Neural progenitor cell (in vitro differentiated cells): ENCODE data around the gene UBE2U. TPM values are rescaled to one million over a fixed set of nuclear protein-coding genes. Genes with fewer than 3 reads are reported as not detected.

Experiments
- DNase-seq: peaks from one replicate; pipeline ENCODE4 v3.0.0-alpha.2; 2016; ENCODE audit warnings: low spot score
- H2AFZ ChIP-seq: fragments of 200-600 bp; sonication (generic); replicated peaks from 2 replicates; pipeline ENCODE4 v1.6.1; 2016; ENCODE audit warnings: antibody characterized with exemption
- H3F3A ChIP-seq: fragments of 200-600 bp; sonication (generic); 2 replicates; pipeline ENCODE4 v1.6.1; 2016; ENCODE audit warnings: antibody characterized with exemption, low read depth
- H3K27ac ChIP-seq: fragments of 200-600 bp; sonication (generic); 2 replicates; pipeline ENCODE4 v1.5.1; 2016; ENCODE audit warnings: mild to moderate bottlenecking
- H3K27me3 ChIP-seq: fragments of 200-600 bp; sonication (generic); 2 replicates; pipeline ENCODE4 v1.6.1; 2016; ENCODE audit warnings: mild to moderate bottlenecking, moderate library complexity
- H3K36me3 ChIP-seq: fragments of 200-600 bp; sonication (generic); 2 replicates; pipeline ENCODE4 v1.5.1; 2016
- H3K4me1 ChIP-seq: fragments of 200-600 bp; sonication (generic); 2 replicates; pipeline ENCODE4 v1.6.1; 2016; ENCODE audit warnings: mixed run types
- H3K4me2 ChIP-seq: fragments of 200-600 bp; sonication (generic); 2 replicates; pipeline ENCODE4 v1.6.1; 2016
- H3K4me3 ChIP-seq: fragments of 200-600 bp; sonication (generic); 2 replicates; pipeline ENCODE4 v1.5.1; 2016
- H3K79me2 ChIP-seq: fragments of 200-600 bp; sonication (generic); 2 replicates; pipeline ENCODE4 v1.6.1; 2016; ENCODE audit warnings: low read depth
- H3K9ac ChIP-seq: fragments of 200-600 bp; sonication (generic); 2 replicates; pipeline ENCODE4 v1.6.1; 2016
- H3K9me3 ChIP-seq: fragments of 200-600 bp; sonication (generic); 2 replicates; pipeline ENCODE4 v1.5.1; 2016; ENCODE audit warnings: low read depth
- H4K20me1 ChIP-seq: fragments of 200-600 bp; sonication (generic); 2 replicates; pipeline ENCODE4 v1.6.1; 2016; ENCODE audit warnings: low read depth
- H3K27ac Mint-ChIP-seq: 3 replicates; pipeline ENCODE4 v1.8.0; 2021; ENCODE audit warnings: mixed read lengths
- H3K27me3 Mint-ChIP-seq: 2 replicates; pipeline ENCODE4 v1.8.0; 2022; ENCODE audit warnings: low read depth, mild to moderate bottlenecking, inconsistent platforms, moderate library complexity, mixed read lengths; ENCODE audit not compliant: insufficient read depth
- H3K36me3 Mint-ChIP-seq: 3 replicates; pipeline ENCODE4 v1.8.0; 2021; ENCODE audit warnings: mixed read lengths
- H3K4me1 Mint-ChIP-seq: 3 replicates; pipeline ENCODE4 v1.8.0; 2021; ENCODE audit warnings: mixed read lengths
- H3K4me3 Mint-ChIP-seq: 3 replicates; pipeline ENCODE4 v1.8.0; 2021; ENCODE audit warnings: mild to moderate bottlenecking, moderate library complexity, mixed read lengths
- H3K9me3 Mint-ChIP-seq: 3 replicates; pipeline ENCODE4 v1.8.0; 2020; ENCODE audit warnings: mixed read lengths
- CTCF ChIP-seq: fragments of 200-600 bp; sonication (generic); IDR thresholded peaks from 2 replicates; pipeline ENCODE4 v1.5.1; 2017; ENCODE audit warnings: antibody characterized with exemption, mild to moderate bottlenecking
- EZH2 ChIP-seq: fragments of 200-600 bp; sonication (generic); IDR thresholded peaks from 2 replicates; pipeline ENCODE4 v1.6.1; 2017; ENCODE audit warnings: antibody characterized with exemption, mild to moderate bottlenecking, moderate library complexity
- EZH2phosphoT487 ChIP-seq: fragments of 200-600 bp; sonication (generic); IDR thresholded peaks from 2 replicates; pipeline ENCODE4 v1.6.1; 2017; ENCODE audit warnings: antibody characterized with exemption
- total RNA-seq: library from RNA; depleted of rRNA; stranded (reverse); fragments of >200 nt; gene quantifications from 2 replicates; pipeline ENCODE4 v1.2.3, GENCODE V29; 2015; ENCODE audit warnings: low replicate concordance

Gene UBE2U
- total RNA-seq, 1 donor from 2014 or later: not detected

- Mint-ChIP-seq H3K4me1 (peaks cover 3% of the 10 kb centered on the region), H3K27me3 (no peaks in the 10 kb centered on the region), H3K27ac (no peak overlapping the region)
Measured at GRCh38 chr1:64291931-64292330, 88.5 kb downstream of the UBE2U start.

GRCh38 chr1:64292399-64292798 is 89.0 kb downstream of the UBE2U start:
- H3K27ac ChIP-seq: no peak overlapping the region
- H3K27me3 ChIP-seq: no peaks in the 10 kb centered on the region
- H3F3A ChIP-seq: no peaks in the 10 kb centered on the region
- H3K9me3 ChIP-seq: no peaks in the 10 kb centered on the region
- no peak overlapping the region for H3K4me3 ChIP-seq
- TF ChIP-seq EZH2phosphoT487 (no peak), EZH2 (no peak), CTCF (no peak)
- H3K9me3 Mint-ChIP-seq: peaks cover 5% of the 10 kb centered on the region
- no peak overlapping the region for H3K9ac ChIP-seq
- peaks cover 3% of the 10 kb centered on the region for H3K4me1 Mint-ChIP-seq
- no peaks in the 10 kb centered on the region for H3K4me1 ChIP-seq
- H3K36me3 ChIP-seq: no peaks in the 10 kb centered on the region
- DNase-seq: no peak
- no peak overlapping the region for H3K27ac Mint-ChIP-seq
- H3K27me3 Mint-ChIP-seq: no peaks in the 10 kb centered on the region
- no peaks in the 10 kb centered on the region for H3K36me3 Mint-ChIP-seq
- no peak overlapping the region for H3K4me2 ChIP-seq
- H2AFZ ChIP-seq: no peak overlapping the region
- no peaks in the 10 kb centered on the region for H4K20me1 ChIP-seq
- no peaks in the 10 kb centered on the region for H3K79me2 ChIP-seq
- H3K4me3 Mint-ChIP-seq: no peak overlapping the region

More at GRCh38 chr1:64291931-64292330, 88.5 kb downstream of the UBE2U start:
- no peaks in the 10 kb centered on the region for H3K36me3 ChIP-seq
- H3K9me3 ChIP-seq: no peaks in the 10 kb centered on the region
- H4K20me1 ChIP-seq: no peaks in the 10 kb centered on the region
- no peak for DNase-seq
- no peak overlapping the region for H3K4me3 ChIP-seq
- Mint-ChIP-seq H3K4me3 (no peak overlapping the region), H3K9me3 (peaks cover 2% of the 10 kb centered on the region), H3K36me3 (no peaks in the 10 kb centered on the region)
- no peaks in the 10 kb centered on the region for H3K27me3 ChIP-seq
- no peaks in the 10 kb centered on the region for H3F3A ChIP-seq
- H3K79me2 ChIP-seq: no peaks in the 10 kb centered on the region
- H2AFZ ChIP-seq: no peak overlapping the region
- H3K4me1 ChIP-seq: no peaks in the 10 kb centered on the region
- no peak overlapping the region for H3K9ac ChIP-seq
- TF ChIP-seq EZH2 (no peak), CTCF (no peak), EZH2phosphoT487 (no peak)
- no peak overlapping the region for H3K27ac ChIP-seq
- no peak overlapping the region for H3K4me2 ChIP-seq

- Histone ChIP-seq H3K4me3 (no peak overlapping the region), H3K27ac (no peak overlapping the region), H3F3A (no peaks in the 10 kb centered on the region), H3K4me2 (no peak overlapping the region), H3K79me2 (no peaks in the 10 kb centered on the region), H4K20me1 (no peaks in the 10 kb centered on the region), H3K36me3 (no peaks in the 10 kb centered on the region), H2AFZ (no peak overlapping the region), H3K4me1 (no peaks in the 10 kb centered on the region), H3K27me3 (no peaks in the 10 kb centered on the region), H3K9ac (no peak overlapping the region), H3K9me3 (no peaks in the 10 kb centered on the region)
- DNase-seq: no peak
- Mint-ChIP-seq H3K4me1 (peaks cover 3% of the 10 kb centered on the region), H3K27ac (no peak overlapping the region), H3K27me3 (no peaks in the 10 kb centered on the region), H3K9me3 (peaks cover 8% of the 10 kb centered on the region), H3K36me3 (no peaks in the 10 kb centered on the region), H3K4me3 (no peak overlapping the region)
- TF ChIP-seq EZH2: no peak
- TF ChIP-seq CTCF: no peak
- TF ChIP-seq EZH2phosphoT487: no peak
Measured at GRCh38 chr1:64293820-64294219, 90.4 kb downstream of the UBE2U start.
